ENCODE data around the gene UTP18.
"Not testable (repeated sequence)": the region's sequence is repeated elsewhere in the genome, so short reads cannot be mapped to it uniquely, and the experiment has no call there.

The UTP18 gene

GRCh38 chr17:51259564-51260236 is 646 bp upstream of the UTP18 start, which contains the start of gene MBTD1:
Gene MBTD1 (minus strand): TSS chr17:51260049. CDS start chr17:51225161, 34,888 bp downstream.
- peak; percentile 94 for DNase-seq

DNA sequence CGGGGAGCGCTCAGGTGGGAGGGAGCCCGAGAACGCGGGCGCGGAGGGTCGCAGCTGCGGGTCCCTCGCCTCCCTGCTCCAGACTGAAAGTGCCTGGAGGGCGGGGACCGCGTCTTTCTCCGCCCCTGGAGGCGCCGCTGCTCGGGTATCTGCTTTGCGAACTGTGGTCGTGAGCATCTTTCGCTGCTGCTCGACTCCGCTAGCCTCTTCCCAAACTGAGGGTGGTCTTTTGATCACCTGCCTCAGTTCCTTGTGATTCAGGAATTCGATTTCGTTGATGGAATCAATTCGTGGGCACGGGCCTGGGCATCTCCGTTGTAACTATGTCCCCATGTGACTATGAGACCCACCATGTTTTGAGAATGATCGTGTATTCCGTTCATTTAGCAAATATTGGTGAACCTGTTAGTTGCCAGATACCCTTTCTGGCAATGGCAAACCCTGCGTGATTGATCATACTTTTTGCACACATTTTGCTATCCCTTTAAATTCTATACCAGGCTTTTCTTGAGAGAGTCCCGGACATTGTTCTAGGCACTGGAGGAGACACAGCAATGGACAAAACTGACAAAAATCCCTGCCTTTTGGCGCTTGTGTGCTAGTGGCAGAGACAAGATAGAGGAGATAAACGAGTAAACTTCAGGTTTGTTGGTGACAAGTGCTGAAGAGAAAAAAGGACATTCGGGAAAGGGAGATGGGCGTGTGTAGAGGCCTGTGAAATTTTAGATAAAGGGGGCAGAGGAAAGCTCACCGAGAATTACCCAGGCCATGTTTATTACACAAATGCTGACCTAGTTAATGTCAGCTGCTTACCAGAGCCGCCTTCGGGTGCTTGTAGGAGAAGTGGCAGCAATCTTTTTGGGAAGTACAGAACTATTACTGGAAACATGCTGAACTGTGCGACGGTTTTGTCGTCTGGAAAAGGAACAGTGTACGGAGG is 948 bp downstream of the UTP18 start:
- DNase-seq, result no peak

GRCh38 chr17:51263006-51263405 is 2.7 kb downstream of the UTP18 start:
- DNase-seq, result no peak

- DNase-seq, result not testable (repeated sequence)
Measured at GRCh38 chr17:51264466-51264865, 4.1 kb downstream of the UTP18 start.

DNA sequence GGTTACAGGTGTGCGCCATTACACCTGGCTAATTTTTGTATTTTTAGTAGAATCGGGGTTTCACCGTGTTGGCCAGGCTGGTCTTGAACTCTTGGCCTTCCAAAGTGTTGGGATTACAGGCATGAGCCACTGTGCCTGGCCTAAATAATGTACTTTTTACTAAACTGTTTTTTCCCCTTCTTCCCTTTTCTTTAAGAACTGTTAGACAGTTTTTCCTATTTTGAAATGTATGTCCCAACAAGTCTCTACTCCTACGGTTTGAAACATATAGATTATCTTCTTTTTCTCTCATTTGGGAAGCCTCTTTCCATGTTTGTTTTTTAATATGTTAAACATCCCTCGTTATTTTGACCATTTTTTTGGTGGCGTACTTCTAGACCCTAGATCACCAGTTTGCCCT is 9.6 kb downstream of the UTP18 start:
- DNase-seq, result no peak

GRCh38 chr17:51270636-51271035 is 10.3 kb downstream of the UTP18 start:
- no peak for DNase-seq

DNA sequence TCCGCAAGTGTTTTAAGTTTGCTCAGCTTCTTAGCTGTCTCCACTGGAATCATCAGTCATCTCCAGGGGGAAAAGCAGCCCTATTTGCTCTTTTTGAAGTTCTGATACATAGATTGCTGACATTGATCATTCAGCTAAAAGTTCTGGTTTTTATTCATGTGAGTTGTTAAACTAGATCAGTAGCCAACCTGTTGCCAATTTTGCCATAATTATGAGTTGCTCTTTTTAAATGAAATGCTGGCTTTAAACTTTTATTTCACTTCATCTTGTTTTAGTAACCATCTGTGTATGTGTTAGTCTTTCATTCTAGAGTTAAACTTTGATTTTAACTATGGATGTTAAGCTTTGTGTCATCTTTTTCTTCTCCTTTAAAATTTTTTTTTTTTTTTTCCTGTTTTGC is 12.5 kb downstream of the UTP18 start:
- no peak for DNase-seq

DNA sequence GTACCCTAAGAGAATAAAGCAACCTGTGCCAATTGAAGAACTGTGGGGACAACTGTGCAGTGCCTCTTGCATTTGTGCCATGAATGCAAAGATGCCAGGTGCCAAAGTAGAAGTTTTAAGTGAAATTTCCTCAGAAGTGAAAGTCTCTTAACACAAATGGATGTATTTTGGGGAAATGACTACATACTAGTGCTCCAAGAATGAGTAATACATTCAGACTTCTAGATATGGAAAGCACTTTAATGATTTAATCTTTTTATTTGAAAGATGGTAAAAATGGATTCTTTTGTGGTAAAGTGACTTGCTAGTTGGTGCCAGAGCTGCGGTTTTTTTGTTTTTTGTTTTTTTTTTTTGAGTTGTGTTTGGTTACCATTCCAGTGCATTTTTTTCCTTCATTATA is 15.0 kb downstream of the UTP18 start:
- DNase-seq, result no peak

GRCh38 chr17:51279183-51279582 is 18.8 kb downstream of the UTP18 start:
- DNase-seq, result no peak

- DNase-seq, result no peak
Measured at GRCh38 chr17:51287412-51287811, 27.1 kb downstream of the UTP18 start.

DNA sequence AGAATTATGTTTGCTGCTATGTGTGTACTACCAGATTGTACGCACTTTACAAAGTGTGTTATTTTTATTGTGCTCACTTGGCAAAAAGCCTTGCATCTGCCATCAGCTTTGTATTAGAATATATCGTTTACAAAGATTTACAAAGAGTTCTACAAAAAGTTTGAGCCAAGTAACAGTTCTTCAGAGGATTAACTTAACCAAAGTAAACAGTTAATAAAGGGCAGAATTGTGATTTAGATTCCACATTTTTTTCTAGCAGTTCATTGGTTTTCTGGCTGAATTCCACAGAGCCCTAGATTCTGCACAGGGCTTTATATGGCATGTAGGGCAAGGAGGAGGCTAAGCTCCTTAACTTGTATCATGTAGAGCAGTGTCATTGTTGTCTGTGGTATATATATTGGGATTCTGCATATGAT is 29.4 kb downstream of the UTP18 start:
- DNase-seq, result no peak

DNA sequence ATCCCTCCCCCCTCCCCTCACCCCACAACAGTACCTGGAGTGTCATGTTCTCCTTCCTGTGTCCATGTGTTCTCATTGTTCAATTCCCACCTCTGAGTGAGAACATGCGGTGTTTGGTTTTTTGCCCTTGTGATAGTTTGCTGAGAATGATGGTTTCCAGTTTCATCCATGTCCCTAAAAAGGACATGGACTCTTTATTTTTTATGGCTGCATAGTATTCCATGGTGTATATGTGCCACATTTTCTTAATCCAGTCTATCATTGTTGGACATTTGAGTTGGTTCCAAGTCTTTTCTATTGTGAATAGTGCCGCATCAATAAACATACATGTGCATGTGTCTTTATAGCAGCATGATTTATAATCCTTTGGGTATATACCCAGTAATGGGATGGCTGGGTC is 34.0 kb downstream of the UTP18 start:
- DNase-seq, result not testable (repeated sequence)

DNA sequence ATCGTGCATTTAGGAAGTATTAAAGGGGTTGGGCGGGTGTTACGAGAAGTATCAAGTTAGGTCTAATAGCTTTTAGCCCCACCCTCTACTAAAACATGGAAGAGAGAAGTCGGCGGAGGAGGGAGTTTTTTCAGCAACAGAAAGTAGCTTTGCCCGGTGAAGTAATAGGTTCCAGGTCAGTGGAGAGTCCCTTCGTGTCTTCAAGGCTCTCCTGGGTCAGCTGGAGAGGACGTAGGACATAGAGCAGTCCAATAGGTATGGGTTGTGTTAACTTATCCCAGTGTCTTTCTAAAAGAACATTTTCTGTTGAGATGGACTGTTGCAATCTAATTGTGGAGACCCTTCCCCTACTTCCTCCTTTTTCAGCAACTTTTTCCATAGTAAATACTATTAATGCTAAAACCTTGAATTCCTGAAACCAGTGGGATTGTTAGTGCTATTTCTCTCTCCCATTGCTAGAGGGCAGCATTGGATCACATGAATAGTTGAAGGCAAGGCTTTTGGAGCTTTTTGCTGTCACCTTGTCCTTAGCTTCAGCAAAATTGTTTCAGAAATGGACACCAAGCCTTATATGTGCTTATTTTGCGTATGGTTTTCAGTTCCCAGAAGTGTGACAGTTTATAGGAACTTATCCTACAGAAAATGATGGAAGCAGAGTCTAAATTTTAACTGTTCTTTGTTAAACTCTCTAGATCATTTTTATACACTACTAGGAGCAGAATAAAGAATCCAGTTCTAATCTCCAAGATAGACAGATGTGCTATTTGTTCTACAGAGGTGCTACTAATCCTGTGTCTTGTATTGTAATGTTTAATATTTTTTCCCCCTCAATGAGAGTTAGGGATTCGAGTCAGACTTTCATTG is 38.4 kb downstream of the UTP18 start:
- DNase-seq, result no peak

- no peak for DNase-seq
Measured at GRCh38 chr17:51299859-51300258, 39.5 kb downstream of the UTP18 start.

DNA sequence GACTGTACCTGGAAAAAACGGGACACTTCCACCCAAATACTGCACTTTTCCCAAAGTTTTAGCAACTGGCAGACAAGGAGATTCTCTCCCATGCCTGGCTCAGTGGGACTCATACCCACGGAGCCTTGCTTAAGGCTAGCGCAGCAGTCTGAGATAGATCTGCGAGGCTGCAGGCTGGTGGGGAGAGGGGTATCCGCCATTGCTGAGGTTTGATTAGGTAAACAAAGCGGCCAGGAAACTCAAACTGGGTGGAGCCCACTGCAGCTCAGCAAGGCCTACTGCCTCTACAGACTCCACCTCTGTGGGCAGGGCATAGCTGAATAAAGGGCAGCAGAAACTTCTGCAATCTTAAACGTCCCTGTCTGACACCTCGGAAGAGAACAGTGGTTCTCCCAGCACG is 44.8 kb downstream of the UTP18 start:
- no peak for DNase-seq

- DNase-seq, result not testable (repeated sequence)
Measured at GRCh38 chr17:51312003-51312402, 51.7 kb downstream of the UTP18 start.

GRCh38 chr17:51319186-51319585 is 58.8 kb downstream of the UTP18 start:
- no peak for DNase-seq

DNA sequence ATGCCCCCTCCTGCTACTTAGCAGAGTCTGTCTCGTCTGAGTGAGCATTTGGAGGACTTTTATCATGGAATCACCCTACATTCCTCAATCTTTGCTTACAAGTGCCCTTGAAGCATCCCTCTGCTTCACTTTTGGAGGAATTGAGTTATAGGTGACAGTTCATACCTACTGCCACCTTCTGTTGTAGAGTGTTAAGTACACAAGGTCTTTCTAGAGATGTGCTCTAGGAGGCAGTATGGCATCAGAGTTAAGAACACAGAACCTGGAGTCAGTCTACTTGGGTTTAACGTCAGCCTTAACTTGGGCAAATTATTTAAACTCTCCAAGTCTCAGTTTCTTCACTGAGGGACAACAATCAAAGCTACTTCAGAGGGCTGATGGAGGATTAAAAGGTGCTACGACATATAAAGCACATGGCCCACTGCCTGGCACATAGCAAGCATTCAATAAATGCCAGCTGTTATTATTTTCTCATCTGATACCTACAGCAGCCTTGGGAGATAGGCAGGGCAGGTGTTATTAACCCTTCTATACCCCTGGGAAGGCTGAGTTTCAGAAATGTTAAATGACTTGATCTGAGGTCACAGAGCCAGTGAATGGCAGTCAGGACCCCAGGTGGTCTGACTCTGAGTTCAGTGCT is 62.2 kb downstream of the UTP18 start:
- no peak for DNase-seq

DNA sequence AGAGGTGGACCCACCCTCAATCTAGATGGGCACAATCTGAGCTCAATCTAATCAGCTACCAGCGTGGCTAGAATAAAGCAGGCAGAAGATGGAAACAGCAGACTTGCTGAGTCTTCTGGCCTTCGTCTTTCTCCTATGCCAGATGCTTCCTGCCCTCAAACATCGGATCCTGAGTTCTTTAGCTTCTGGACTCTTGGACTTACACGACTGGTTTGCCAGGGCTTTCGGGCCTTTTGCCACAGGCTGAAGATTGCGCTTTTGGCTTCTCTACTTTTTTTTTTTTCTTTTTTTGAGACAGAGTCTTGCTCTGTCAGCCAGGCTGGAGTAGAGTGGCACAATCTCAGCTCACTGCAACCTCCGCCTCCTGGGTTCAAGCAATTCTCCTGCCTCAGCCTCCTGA is 65.1 kb downstream of the UTP18 start:
- DNase-seq, result no peak

GRCh38 chr17:51330861-51331503 is 70.6 kb downstream of the UTP18 start:
- DNase-seq, result not testable (repeated sequence)

- DNase-seq, result no peak
Measured at GRCh38 chr17:51335006-51335590, 74.8 kb downstream of the UTP18 start.
